ENCODE data around the gene ZMYM2.

DNA sequence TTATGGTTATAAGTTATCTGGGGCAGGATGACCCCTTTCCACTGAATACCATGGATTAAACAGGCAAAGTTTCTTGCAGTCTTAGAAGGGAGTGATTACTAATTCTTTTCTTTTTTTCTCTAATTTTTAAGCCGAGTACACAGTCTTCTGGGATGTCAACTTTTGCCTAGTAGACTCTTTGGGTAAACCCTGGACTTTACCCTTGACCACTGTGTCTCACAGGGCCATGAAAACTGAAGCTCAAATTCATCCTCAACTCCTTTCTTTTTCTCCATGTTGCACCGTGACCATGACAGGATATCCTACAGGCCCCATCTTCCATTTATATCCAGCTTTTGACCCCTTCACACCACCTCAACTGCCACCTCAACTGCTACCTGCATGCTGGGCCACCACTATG is 150.5 kb downstream of the ZMYM2 start:
- no peak for TF ChIP-seq GATA3 (IDR thresholded peaks at IDR 0.05; ENCODE audit: low read depth, low read length)
- no peak for TF ChIP-seq GATA2 (IDR thresholded peaks at IDR 0.05; ENCODE audit: low read depth, low read length)

Data from SH-SY5Y (cell line).